Epithelial cell of esophagus (primary cell): Measurements from ENCODE around the gene RPS6KL1.

Source experiments
- DNase-seq: peaks from one replicate; pipeline ENCODE4 v3.0.0; 2010; ENCODE audit warnings: low read depth
- H3K4me3 ChIP-seq: 2 replicates; pipeline ENCODE4 v1.5.1; 2011; ENCODE audit warnings: mild to moderate bottlenecking, low read length, control low read depth
- TF ChIP-seq, protein P1 (sequence below): IDR thresholded peaks from 2 replicates; pipeline ENCODE4 v1.5.1; 2011; ENCODE audit warnings: low read depth, mild to moderate bottlenecking, low read length, control low read depth, inconsistent platforms; ENCODE audit not compliant: insufficient read depth; ENCODE audit errors: missing control alignments

The RPS6KL1 gene

GRCh38 chr14:74897642-74898041 lies 25.4 kb downstream of the RPS6KL1 start:
- no peak overlapping the region for H3K4me3 ChIP-seq
- no peak for DNase-seq
- TF ChIP-seq, protein P1, sequence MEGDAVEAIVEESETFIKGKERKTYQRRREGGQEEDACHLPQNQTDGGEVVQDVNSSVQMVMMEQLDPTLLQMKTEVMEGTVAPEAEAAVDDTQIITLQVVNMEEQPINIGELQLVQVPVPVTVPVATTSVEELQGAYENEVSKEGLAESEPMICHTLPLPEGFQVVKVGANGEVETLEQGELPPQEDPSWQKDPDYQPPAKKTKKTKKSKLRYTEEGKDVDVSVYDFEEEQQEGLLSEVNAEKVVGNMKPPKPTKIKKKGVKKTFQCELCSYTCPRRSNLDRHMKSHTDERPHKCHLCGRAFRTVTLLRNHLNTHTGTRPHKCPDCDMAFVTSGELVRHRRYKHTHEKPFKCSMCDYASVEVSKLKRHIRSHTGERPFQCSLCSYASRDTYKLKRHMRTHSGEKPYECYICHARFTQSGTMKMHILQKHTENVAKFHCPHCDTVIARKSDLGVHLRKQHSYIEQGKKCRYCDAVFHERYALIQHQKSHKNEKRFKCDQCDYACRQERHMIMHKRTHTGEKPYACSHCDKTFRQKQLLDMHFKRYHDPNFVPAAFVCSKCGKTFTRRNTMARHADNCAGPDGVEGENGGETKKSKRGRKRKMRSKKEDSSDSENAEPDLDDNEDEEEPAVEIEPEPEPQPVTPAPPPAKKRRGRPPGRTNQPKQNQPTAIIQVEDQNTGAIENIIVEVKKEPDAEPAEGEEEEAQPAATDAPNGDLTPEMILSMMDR, result no peak

- DNase-seq, result no peak
- H3K4me3 ChIP-seq, result no peak overlapping the region
- TF ChIP-seq, protein P1, result no peak
Measured at GRCh38 chr14:74896400-74896799, 26.7 kb downstream of the RPS6KL1 start.

DNA sequence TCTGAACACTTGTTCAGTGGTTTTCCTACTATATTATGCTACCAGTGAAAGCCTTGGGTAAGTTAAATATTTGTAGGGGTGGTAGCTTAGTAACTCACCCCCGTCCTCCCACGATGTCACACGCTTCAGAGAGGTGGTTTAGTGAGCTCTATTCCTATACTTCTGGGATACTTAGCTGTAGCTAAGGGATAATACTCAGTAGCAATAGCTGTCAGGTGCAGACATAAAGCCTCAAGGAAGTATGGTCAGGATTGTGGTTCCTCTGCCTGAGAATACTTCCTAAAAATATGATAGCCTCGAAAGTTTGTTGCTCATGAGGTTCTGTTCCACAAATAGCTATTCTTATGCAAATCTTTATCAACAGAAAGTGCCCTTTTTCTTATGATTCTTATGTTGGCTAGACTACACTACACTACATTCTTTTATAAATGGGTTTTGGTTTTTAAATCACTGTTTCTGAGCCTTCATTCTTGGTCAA lies 29.4 kb downstream of the RPS6KL1 start:
- no peak for DNase-seq
- no peak overlapping the region for H3K4me3 ChIP-seq
- TF ChIP-seq, protein P1, result no peak

DNA sequence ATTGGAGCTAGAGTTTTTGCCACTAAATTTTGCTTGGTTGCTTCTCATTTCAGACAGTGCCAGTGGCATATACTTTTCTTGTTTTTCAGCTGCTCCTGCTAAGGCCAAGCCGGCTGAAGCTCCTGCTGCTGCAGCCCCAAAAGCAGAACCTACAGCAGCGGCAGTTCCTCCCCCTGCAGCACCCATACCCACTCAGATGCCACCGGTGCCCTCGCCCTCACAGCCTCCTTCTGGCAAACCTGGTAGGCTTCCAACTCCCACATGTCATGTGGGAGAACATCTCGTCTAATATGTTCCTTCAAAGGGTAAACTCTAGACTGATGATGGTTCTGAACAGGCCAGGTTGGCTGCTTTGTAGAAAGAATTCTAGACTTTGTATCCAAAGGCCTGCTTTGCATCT lies 30.3 kb downstream of the RPS6KL1 start:
- TF ChIP-seq, protein P1, result no peak
- DNase-seq, result no peak

GRCh38 chr14:74891870-74892269 lies 31.2 kb downstream of the RPS6KL1 start:
- H3K4me3 ChIP-seq, result no peak overlapping the region
- TF ChIP-seq, protein P1, result no peak
- DNase-seq, result peak; percentile 39

More for the DNA sequence above, 30.3 kb downstream of the RPS6KL1 start:
- H3K4me3 ChIP-seq, result no peak overlapping the region

- TF ChIP-seq, protein P1, result no peak
- DNase-seq, result no peak
- H3K4me3 ChIP-seq, result no peak overlapping the region
Measured at GRCh38 chr14:74890262-74890661, 32.8 kb downstream of the RPS6KL1 start.
